Measurements from ENCODE around the gene CDH4. TPM values are rescaled to one million over a fixed set of nuclear protein-coding genes. Genes with fewer than 3 reads are reported as not detected.

CDH4 gene
- total RNA-seq, 1 experiment from 2014 or later = not detected

- POLR2A ChIA-PET = no interaction called here
- Mint-ChIP-seq H3K27me3 (ENCODE audit: insufficient read depth, unreplicated experiment) (peaks cover 34% of the 10 kb centered on the region), H3K36me3 (ENCODE audit: insufficient read depth, unreplicated experiment) (no peaks in the 10 kb centered on the region), H3K4me3 (ENCODE audit: unreplicated experiment) (no peak overlapping the region), H3K4me1 (ENCODE audit: low read depth, unreplicated experiment) (no peaks in the 10 kb centered on the region), H3K27ac (ENCODE audit: unreplicated experiment) (no peak overlapping the region), H3K9me3 (ENCODE audit: unreplicated experiment) (peaks cover 12% of the 10 kb centered on the region)
- Histone ChIP-seq H3K36me3 (ENCODE audit: control insufficient read depth, insufficient read depth, low read length) (no peaks in the 10 kb centered on the region), H3K9me3 (peaks cover 18% of the 10 kb centered on the region), H3K4me1 (no peaks in the 10 kb centered on the region), H3K4me3 (ENCODE audit: low read depth, low read length) (no peak overlapping the region), H3K27me3 (replicated peaks; ENCODE audit: control insufficient read depth, insufficient read depth, low read length) (no peaks in the 10 kb centered on the region; the same call in 1 of the 2 replicates)
- TF ChIP-seq CTCF (IDR thresholded peaks at IDR 0.05; ENCODE audit: insufficient read depth in 1 of 2, low read depth in 1 of 2, low read length in 1 of 2, severe bottlenecking in 1 of 2, unreplicated experiment in 1 of 2) = no peak
- CTCF ChIA-PET = no interaction called here
- no peak for DNase-seq
- intact Hi-C loops (cut with micrococcal nuclease; ENCODE audit: unreplicated experiment) = no loop called here
- no TSS peak for BruUV-seq (replicated peaks)
Observed at GRCh38 chr20:61360940-61361339, 108.9 kb downstream of the CDH4 start.

GRCh38 chr20:61361501-61361900, 109.4 kb downstream of the CDH4 start:
- H3K4me3 ChIP-seq (ENCODE audit: low read depth, low read length) = no peak overlapping the region
- H3K27ac Mint-ChIP-seq (ENCODE audit: unreplicated experiment) = no peak overlapping the region
- ChIA-PET CTCF (no interaction called here), POLR2A (no interaction called here)
- no peaks in the 10 kb centered on the region for H3K36me3 Mint-ChIP-seq (ENCODE audit: insufficient read depth, unreplicated experiment)
- no peaks in the 10 kb centered on the region for H3K4me1 Mint-ChIP-seq (ENCODE audit: low read depth, unreplicated experiment)
- H3K9me3 ChIP-seq = peaks cover 20% of the 10 kb centered on the region
- intact Hi-C loops (cut with micrococcal nuclease; ENCODE audit: unreplicated experiment) = no loop called here
- BruUV-seq (replicated peaks) = no TSS peak
- H3K4me3 Mint-ChIP-seq (ENCODE audit: unreplicated experiment) = no peak overlapping the region
- peaks cover 18% of the 10 kb centered on the region for H3K9me3 Mint-ChIP-seq (ENCODE audit: unreplicated experiment)
- no peaks in the 10 kb centered on the region; the same call in 1 of the 2 replicates for H3K27me3 ChIP-seq (replicated peaks; ENCODE audit: control insufficient read depth, insufficient read depth, low read length)
- peaks cover 33% of the 10 kb centered on the region for H3K27me3 Mint-ChIP-seq (ENCODE audit: insufficient read depth, unreplicated experiment)
- DNase-seq = no peak
- no peak for TF ChIP-seq CTCF (IDR thresholded peaks at IDR 0.05; ENCODE audit: insufficient read depth in 1 of 2, low read depth in 1 of 2, low read length in 1 of 2, severe bottlenecking in 1 of 2, unreplicated experiment in 1 of 2)
- H3K4me1 ChIP-seq = no peaks in the 10 kb centered on the region
- H3K36me3 ChIP-seq (ENCODE audit: control insufficient read depth, insufficient read depth, low read length) = no peaks in the 10 kb centered on the region

- Histone ChIP-seq H3K36me3 (ENCODE audit: control insufficient read depth, insufficient read depth, low read length) (no peaks in the 10 kb centered on the region), H3K4me1 (no peaks in the 10 kb centered on the region), H3K9me3 (peaks cover 24% of the 10 kb centered on the region), H3K27me3 (replicated peaks; ENCODE audit: control insufficient read depth, insufficient read depth, low read length) (no peaks in the 10 kb centered on the region; the same call in none of the 2 replicates), H3K4me3 (ENCODE audit: low read depth, low read length) (no peak overlapping the region)
- ChIA-PET POLR2A (no interaction called here), CTCF (no interaction called here)
- TF ChIP-seq CTCF (IDR thresholded peaks at IDR 0.05; ENCODE audit: insufficient read depth in 1 of 2, low read depth in 1 of 2, low read length in 1 of 2, severe bottlenecking in 1 of 2, unreplicated experiment in 1 of 2) = no peak
- intact Hi-C loops (cut with micrococcal nuclease; ENCODE audit: unreplicated experiment) = no loop called here
- DNase-seq = no peak
- no peak overlapping the region for H3K4me3 Mint-ChIP-seq (ENCODE audit: unreplicated experiment)
- no TSS peak for BruUV-seq (replicated peaks)
- H3K27me3 Mint-ChIP-seq (ENCODE audit: insufficient read depth, unreplicated experiment) = peaks cover 29% of the 10 kb centered on the region
- H3K27ac Mint-ChIP-seq (ENCODE audit: unreplicated experiment) = no peak overlapping the region
- H3K9me3 Mint-ChIP-seq (ENCODE audit: unreplicated experiment) = peaks cover 25% of the 10 kb centered on the region
- H3K36me3 Mint-ChIP-seq (ENCODE audit: insufficient read depth, unreplicated experiment) = no peaks in the 10 kb centered on the region
- H3K4me1 Mint-ChIP-seq (ENCODE audit: low read depth, unreplicated experiment) = no peaks in the 10 kb centered on the region
Observed at GRCh38 chr20:61364147-61364546, 112.1 kb downstream of the CDH4 start.
